Cardiac fibroblast (primary cell): ENCODE measurements around the gene BRD9.

Source experiments
- DNase-seq, 2 donors: peaks; one replicate each; pipeline versions ENCODE4 v3.0.0 to v3.0.0-alpha.2; 2010; ENCODE audit warnings: low read depth in 2 of 2
- H3K4me3 ChIP-seq, 2 donors: replicated peaks in 1 of 2; 1 replicate in 1 of 2; 2 replicates in 1 of 2; pipeline ENCODE4 v1.5.1; 2011; ENCODE audit warnings: low read depth in 2 of 2, low read length in 2 of 2, mild to moderate bottlenecking in 2 of 2, moderate library complexity in 1 of 2
- TF ChIP-seq, protein P1 (sequence below): IDR thresholded peaks from one replicate; pipeline ENCODE4 v1.5.1; 2011; ENCODE audit warnings: low read depth, mild to moderate bottlenecking, low read length, inconsistent platforms

Gene BRD9

DNA sequence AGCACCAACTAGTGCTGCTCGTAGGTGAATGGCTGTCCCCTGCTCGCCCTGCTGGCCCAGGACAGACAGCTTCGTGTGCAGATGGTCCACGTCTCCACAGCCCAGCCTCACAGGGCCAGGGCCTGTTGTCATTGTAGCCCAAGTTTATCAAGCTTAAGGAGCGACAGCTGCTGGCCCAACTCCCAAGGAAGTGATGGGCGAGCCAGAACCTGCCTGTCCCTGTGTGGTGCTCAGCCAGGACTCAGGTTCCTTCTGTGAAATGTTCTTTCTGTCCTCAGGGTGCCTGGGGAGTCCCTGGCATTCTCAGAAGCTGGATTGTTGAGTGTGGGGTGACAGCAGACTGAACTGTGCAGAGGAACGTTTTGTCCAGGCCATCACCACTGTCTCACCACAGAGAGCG lies 16.5 kb upstream of the BRD9 start:
- TF ChIP-seq, protein P1, sequence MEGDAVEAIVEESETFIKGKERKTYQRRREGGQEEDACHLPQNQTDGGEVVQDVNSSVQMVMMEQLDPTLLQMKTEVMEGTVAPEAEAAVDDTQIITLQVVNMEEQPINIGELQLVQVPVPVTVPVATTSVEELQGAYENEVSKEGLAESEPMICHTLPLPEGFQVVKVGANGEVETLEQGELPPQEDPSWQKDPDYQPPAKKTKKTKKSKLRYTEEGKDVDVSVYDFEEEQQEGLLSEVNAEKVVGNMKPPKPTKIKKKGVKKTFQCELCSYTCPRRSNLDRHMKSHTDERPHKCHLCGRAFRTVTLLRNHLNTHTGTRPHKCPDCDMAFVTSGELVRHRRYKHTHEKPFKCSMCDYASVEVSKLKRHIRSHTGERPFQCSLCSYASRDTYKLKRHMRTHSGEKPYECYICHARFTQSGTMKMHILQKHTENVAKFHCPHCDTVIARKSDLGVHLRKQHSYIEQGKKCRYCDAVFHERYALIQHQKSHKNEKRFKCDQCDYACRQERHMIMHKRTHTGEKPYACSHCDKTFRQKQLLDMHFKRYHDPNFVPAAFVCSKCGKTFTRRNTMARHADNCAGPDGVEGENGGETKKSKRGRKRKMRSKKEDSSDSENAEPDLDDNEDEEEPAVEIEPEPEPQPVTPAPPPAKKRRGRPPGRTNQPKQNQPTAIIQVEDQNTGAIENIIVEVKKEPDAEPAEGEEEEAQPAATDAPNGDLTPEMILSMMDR, result no peak
- no peak for DNase-seq
- H3K4me3 ChIP-seq, result no peak overlapping the region

DNA sequence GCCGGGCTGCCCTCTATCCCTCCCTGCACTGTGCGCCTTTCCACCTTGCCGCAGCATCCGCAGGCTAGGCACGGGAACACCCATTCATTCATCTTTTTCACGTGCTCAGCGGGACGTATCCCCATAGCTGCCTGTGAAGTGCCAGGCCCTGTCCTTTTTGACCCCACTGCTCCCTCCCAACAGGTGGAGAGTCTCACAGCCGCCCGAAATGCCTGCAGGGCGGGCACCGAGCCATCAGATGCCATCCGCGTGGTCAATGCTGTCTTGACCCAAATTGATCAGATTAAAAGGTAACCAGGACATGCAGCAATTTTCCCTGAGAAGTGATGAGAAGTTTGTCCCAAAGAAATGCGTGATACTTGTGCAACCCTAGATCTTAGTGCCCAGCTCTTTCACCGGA lies 15.6 kb upstream of the BRD9 start:
- TF ChIP-seq, protein P1, result no peak
- H3K4me3 ChIP-seq, result no peak overlapping the region
- DNase-seq, result no peak

- TF ChIP-seq, protein P1, result no peak
- DNase-seq, result no peak
- no peak overlapping the region for H3K4me3 ChIP-seq
Measured at GRCh38 chr5:907366-907910, 14.8 kb upstream of the BRD9 start.

GRCh38 chr5:905139-905642 lies 12.6 kb upstream of the BRD9 start:
- no peak overlapping the region for H3K4me3 ChIP-seq
- DNase-seq, result no peak
- TF ChIP-seq, protein P1, result no peak

- no peak for DNase-seq
- TF ChIP-seq, protein P1, result no peak
- H3K4me3 ChIP-seq, result no peak overlapping the region
Measured at GRCh38 chr5:903756-904096, 11.1 kb upstream of the BRD9 start.

- no peak overlapping the region for H3K4me3 ChIP-seq
- no peak for DNase-seq
- TF ChIP-seq, protein P1, result no peak
Measured at GRCh38 chr5:902129-902916, 9.7 kb upstream of the BRD9 start.
